ENCODE results near the gene GIN1.

- TF ChIP-seq, protein P1, sequence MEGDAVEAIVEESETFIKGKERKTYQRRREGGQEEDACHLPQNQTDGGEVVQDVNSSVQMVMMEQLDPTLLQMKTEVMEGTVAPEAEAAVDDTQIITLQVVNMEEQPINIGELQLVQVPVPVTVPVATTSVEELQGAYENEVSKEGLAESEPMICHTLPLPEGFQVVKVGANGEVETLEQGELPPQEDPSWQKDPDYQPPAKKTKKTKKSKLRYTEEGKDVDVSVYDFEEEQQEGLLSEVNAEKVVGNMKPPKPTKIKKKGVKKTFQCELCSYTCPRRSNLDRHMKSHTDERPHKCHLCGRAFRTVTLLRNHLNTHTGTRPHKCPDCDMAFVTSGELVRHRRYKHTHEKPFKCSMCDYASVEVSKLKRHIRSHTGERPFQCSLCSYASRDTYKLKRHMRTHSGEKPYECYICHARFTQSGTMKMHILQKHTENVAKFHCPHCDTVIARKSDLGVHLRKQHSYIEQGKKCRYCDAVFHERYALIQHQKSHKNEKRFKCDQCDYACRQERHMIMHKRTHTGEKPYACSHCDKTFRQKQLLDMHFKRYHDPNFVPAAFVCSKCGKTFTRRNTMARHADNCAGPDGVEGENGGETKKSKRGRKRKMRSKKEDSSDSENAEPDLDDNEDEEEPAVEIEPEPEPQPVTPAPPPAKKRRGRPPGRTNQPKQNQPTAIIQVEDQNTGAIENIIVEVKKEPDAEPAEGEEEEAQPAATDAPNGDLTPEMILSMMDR (IDR thresholded peaks at IDR 0.05; ENCODE audit: insufficient read depth, low read length, poor library complexity, severe bottlenecking), result no peak
- no peak for TF ChIP-seq EZH2phosphoT487 (conservative IDR thresholded peaks at IDR 0.05; ENCODE audit: low read length)
These were observed 2.3 kb upstream of the GIN1 start for GRCh38 chr5:103122242-103122641.
